NT2/D1 (cell line): ENCODE data around the gene MITF.

Experiments
- SUZ12 ChIP-seq: IDR thresholded peaks from 2 replicates; pipeline ENCODE4 v1.6.1; 2011; ENCODE audit not compliant: insufficient read length, insufficient read depth; ENCODE audit errors: extremely low read depth
- YY1 ChIP-seq: IDR thresholded peaks from 2 replicates; pipeline ENCODE4 v1.6.1; 2011; ENCODE audit not compliant: insufficient read length, insufficient read depth
- ZNF274 ChIP-seq: IDR thresholded peaks from 2 replicates; pipeline ENCODE4 v1.6.1; 2011; ENCODE audit warnings: mild to moderate bottlenecking, low read depth, low read length

DNA sequence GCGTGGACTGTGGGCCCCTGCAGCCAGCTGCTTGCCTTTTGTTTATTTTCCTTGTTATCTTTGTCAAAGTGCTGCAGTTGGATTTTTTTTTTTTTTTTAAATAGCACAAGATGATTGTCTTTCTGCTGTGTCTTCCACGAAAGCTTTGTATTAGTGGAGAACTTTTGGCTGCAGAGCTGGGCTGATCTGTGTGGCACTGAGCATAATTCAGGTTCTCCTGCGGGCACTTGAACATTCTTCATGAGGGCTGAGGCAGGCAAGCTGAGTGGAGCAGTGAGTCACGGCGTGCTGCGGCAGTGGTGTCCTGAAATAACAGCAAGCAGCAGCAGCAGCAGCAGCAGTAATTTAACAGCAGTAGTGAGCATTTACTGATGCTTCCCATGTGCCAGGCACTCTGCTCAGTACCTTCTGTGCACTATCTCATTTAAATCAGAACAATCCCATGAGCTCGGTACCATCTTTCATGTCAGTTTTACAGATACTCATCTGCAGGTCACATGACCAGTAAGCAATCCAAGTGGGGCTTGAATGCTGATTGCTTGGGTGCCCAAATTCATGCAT, 45.8 kb downstream of the MITF start:
- no peak for TF ChIP-seq YY1
- TF ChIP-seq SUZ12: no peak
- no peak for TF ChIP-seq ZNF274
